K562 (cell line): ENCODE results near the gene ALKBH4. TPM values are rescaled to one million over a fixed set of nuclear protein-coding genes. Genes with fewer than 3 reads are reported as not detected.
A peak's percentile ranks its signal among the peaks of the same experiment; 100 is the strongest.

Source experiments
- CEBPG ChIP-seq, 3 experiments: fragments of 200-800 bp in 1 of 3; sonication (Bioruptor generic) in 1 of 3; sonication (generic) in 1 of 3; formaldehyde crosslinking in 1 of 3; IDR thresholded peaks in 2 of 3; conservative IDR thresholded peaks in 1 of 3; 2 replicates each; pipeline versions ENCODE4 v1.6.1 to v1.8.0; 2016 to 2022; ENCODE audit warnings: missing compliant biosample characterization in 2 of 3, missing genetic modification characterization in 2 of 3, mild to moderate bottlenecking in 1 of 3, missing genetic modification reagents in 1 of 3
- FOXP1 ChIP-seq: sonication (generic); formaldehyde crosslinking; IDR thresholded peaks from 2 replicates; pipeline ENCODE4 v1.8.0; 2022; ENCODE audit warnings: mild to moderate bottlenecking, missing genetic modification reagents
- GABPB2 ChIP-seq: fragments of 250-450 bp; sonication (Bioruptor Pico); conservative IDR thresholded peaks from 2 replicates; pipeline ENCODE4 v1.5.1; 2021; ENCODE audit warnings: mild to moderate bottlenecking
- LEF1 ChIP-seq: fragments of 450-650 bp; IDR thresholded peaks from 2 replicates; pipeline ENCODE4 v1.6.1; 2016; ENCODE audit warnings: mild to moderate bottlenecking
- MCM3 ChIP-seq: fragments of 450-650 bp; IDR thresholded peaks from 2 replicates; pipeline ENCODE4 v1.6.1; 2016
- NBN ChIP-seq: fragments of 450-650 bp; IDR thresholded peaks from 2 replicates; pipeline ENCODE4 v1.6.1; 2016; ENCODE audit warnings: low read depth, mild to moderate bottlenecking
- SUPT5H ChIP-seq: fragments of 450-650 bp; IDR thresholded peaks from 2 replicates; pipeline ENCODE4 v1.6.1; 2016
- ZFX ChIP-seq: sonication (generic); formaldehyde crosslinking; IDR thresholded peaks from 2 replicates; pipeline ENCODE4 v1.8.0; 2022; ENCODE audit warnings: mild to moderate bottlenecking, missing genetic modification reagents, moderate library complexity
- ZNF146 ChIP-seq: IDR thresholded peaks from one replicate; pipeline ENCODE4 v1.6.1; 2018; ENCODE audit warnings: missing compliant biosample characterization; ENCODE audit not compliant: unreplicated experiment
- polyA plus RNA-seq, 8 experiments: library from polyadenylated mRNA; depleted of rRNA in 4 of 8; stranded (reverse) in 5 of 8; unstranded in 3 of 8; fragments of >200 nt; fragmentation: Nextera tagmentation in 2 of 8; fragmentation: Illumina TruSeq in 1 of 8; extraction: Ambion mirVana in 2 of 8; extraction: Trizol in 1 of 8; gene quantifications; 2 replicates each; pipeline versions ENCODE4 v1.2.1 to v1.2.3, GENCODE V29; 2011 to 2014; ENCODE audit warnings: inconsistent platforms in 1 of 8, missing spikeins in 1 of 8
- total RNA-seq, 7 experiments: library from RNA; depleted of rRNA in 6 of 7; stranded (reverse); fragments of >200 nt in 6 of 7; fragmentation: Illumina TruSeq in 2 of 7; extraction: Trizol in 2 of 7; gene quantifications; 2 replicates each; pipeline versions ENCODE4 v1.2.1 to v1.2.3, GENCODE V29; 2011 to 2021; ENCODE audit warnings: low replicate concordance in 1 of 7
- TF ChIP-seq, protein P1 (sequence below): sonication (generic); formaldehyde crosslinking; IDR thresholded peaks from 2 replicates; pipeline ENCODE4 v1.5.0; 2020; ENCODE audit warnings: missing genetic modification reagents
- TF ChIP-seq, protein P2 (sequence below): sonication (generic); formaldehyde crosslinking; IDR thresholded peaks from 2 replicates; pipeline ENCODE4 v1.9.0; 2022; ENCODE audit warnings: mild to moderate bottlenecking, missing genetic modification reagents
- TF ChIP-seq, protein P3 (sequence below): sonication (generic); formaldehyde crosslinking; IDR thresholded peaks from 2 replicates; pipeline ENCODE4 v1.8.0; 2023; ENCODE audit warnings: mild to moderate bottlenecking, missing genetic modification reagents
- TF ChIP-seq, protein P4 (sequence below), 2 experiments: fragments of 450-650 bp in 1 of 2; sonication (generic) in 1 of 2; formaldehyde crosslinking in 1 of 2; IDR thresholded peaks in 1 of 2; conservative IDR thresholded peaks in 1 of 2; 2 replicates each; pipeline versions ENCODE4 v1.6.1 to v1.8.1; 2016 to 2023; ENCODE audit warnings: mild to moderate bottlenecking in 2 of 2, moderate library complexity in 2 of 2, inconsistent platforms in 1 of 2, missing genetic modification reagents in 1 of 2
- TF ChIP-seq, protein P5 (sequence below), 2 experiments: fragments of 450-650 bp; conservative IDR thresholded peaks; 2 replicates each; pipeline ENCODE4 v1.6.1; 2017; ENCODE audit warnings: mild to moderate bottlenecking in 2 of 2, moderate library complexity in 2 of 2
- TF ChIP-seq, protein P6 (sequence below): sonication (generic); formaldehyde crosslinking; IDR thresholded peaks from 2 replicates; pipeline ENCODE4 v1.8.0; 2022; ENCODE audit warnings: mild to moderate bottlenecking, missing genetic modification reagents, borderline replicate concordance
- TF ChIP-seq, protein P7 (sequence below): sonication (generic); formaldehyde crosslinking; IDR thresholded peaks from 2 replicates; pipeline ENCODE4 v1.8.1; 2022; ENCODE audit warnings: missing genetic modification reagents

Gene ALKBH4
- total and polyA plus RNA-seq, 9 of the 15 experiments (the other 6 are each of a cell fraction or from before 2014, with no cell fraction given), result 4.6 to 21.4 (median 11.8) TPM

DNA sequence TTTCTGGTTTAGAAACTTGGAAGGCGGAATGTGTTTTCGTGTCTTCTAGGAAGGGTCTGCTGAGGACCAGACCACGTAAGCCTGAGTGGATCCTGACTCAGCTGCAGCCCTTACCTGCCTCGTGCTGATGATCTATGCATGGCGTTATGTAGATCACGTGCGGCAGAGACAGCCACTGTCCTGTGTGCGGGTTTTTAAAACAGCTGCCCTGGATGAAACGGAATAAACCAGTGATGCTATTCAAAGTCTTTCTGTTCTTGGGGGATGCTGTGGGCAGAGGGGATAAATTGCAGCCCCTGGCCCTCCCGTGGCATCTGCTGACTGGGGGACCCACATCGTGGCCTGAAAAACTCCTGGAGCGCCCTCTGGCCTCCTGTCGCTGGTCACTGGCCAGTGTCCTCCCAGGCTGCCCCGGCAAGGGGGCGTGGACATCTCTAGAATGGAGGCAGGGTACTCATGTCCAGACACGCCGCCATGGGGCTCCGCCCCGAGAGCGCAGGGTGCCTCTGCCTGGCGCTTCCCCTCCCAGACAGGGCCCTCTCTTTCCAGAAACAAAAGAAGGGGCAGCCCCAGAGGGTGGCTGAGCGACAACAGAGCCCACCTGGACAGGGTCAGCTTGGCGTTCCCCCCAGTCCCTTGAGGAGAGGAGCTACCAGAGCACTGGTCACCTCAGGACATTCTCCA lies 13.2 kb downstream of the ALKBH4 start (continued):
- TF ChIP-seq, protein P1, sequence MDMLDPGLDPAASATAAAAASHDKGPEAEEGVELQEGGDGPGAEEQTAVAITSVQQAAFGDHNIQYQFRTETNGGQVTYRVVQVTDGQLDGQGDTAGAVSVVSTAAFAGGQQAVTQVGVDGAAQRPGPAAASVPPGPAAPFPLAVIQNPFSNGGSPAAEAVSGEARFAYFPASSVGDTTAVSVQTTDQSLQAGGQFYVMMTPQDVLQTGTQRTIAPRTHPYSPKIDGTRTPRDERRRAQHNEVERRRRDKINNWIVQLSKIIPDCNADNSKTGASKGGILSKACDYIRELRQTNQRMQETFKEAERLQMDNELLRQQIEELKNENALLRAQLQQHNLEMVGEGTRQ (CRISPR knock-in tag), result peak; percentile 66
- TF ChIP-seq, protein P2, sequence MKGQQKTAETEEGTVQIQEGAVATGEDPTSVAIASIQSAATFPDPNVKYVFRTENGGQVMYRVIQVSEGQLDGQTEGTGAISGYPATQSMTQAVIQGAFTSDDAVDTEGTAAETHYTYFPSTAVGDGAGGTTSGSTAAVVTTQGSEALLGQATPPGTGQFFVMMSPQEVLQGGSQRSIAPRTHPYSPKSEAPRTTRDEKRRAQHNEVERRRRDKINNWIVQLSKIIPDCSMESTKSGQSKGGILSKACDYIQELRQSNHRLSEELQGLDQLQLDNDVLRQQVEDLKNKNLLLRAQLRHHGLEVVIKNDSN (CRISPR knock-in tag), result peak; percentile 79
- TF ChIP-seq NBN (0 out of 2 replicates have a peak, but pooled peaks have one; percentile 17), CEBPG (CRISPR knock-in tag; IDR thresholded peaks at IDR 0.05) (no peak), CEBPG (tag; conservative IDR thresholded peaks at IDR 0.05 in 1 of 2, IDR thresholded peaks at IDR 0.05 in 1 of 2) (no peak), LEF1 (0 out of 2 replicates have a peak, but pooled peaks have one; percentile 26), GABPB2 (CRISPR knock-in tag) (no peak), MCM3 (no peak), FOXP1 (CRISPR knock-in tag) (no peak), SUPT5H (0 out of 2 replicates have a peak, but pooled peaks have one; percentile 14), ZFX (CRISPR knock-in tag) (peak; percentile 42), ZNF146 (no peak)
- TF ChIP-seq, protein P3, sequence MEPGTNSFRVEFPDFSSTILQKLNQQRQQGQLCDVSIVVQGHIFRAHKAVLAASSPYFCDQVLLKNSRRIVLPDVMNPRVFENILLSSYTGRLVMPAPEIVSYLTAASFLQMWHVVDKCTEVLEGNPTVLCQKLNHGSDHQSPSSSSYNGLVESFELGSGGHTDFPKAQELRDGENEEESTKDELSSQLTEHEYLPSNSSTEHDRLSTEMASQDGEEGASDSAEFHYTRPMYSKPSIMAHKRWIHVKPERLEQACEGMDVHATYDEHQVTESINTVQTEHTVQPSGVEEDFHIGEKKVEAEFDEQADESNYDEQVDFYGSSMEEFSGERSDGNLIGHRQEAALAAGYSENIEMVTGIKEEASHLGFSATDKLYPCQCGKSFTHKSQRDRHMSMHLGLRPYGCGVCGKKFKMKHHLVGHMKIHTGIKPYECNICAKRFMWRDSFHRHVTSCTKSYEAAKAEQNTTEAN (CRISPR knock-in tag), result no peak
- TF ChIP-seq, protein P4, sequence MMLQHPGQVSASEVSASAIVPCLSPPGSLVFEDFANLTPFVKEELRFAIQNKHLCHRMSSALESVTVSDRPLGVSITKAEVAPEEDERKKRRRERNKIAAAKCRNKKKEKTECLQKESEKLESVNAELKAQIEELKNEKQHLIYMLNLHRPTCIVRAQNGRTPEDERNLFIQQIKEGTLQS (IDR thresholded peaks at IDR 0.05), result no peak; the same call in 1 of the 2 replicates
- TF ChIP-seq, protein P4 (CRISPR knock-in tag; conservative IDR thresholded peaks at IDR 0.05), result 0 out of 2 replicates have a peak, but pooled peaks have one; percentile 38
- TF ChIP-seq, protein P5, sequence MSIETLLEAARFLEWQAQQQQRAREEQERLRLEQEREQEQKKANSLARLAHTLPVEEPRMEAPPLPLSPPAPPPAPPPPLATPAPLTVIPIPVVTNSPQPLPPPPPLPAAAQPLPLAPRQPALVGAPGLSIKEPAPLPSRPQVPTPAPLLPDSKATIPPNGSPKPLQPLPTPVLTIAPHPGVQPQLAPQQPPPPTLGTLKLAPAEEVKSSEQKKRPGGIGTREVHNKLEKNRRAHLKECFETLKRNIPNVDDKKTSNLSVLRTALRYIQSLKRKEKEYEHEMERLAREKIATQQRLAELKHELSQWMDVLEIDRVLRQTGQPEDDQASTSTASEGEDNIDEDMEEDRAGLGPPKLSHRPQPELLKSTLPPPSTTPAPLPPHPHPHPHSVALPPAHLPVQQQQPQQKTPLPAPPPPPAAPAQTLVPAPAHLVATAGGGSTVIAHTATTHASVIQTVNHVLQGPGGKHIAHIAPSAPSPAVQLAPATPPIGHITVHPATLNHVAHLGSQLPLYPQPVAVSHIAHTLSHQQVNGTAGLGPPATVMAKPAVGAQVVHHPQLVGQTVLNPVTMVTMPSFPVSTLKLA (conservative IDR thresholded peaks at IDR 0.05), result peak in 1 of 2 experiments; percentile 76; a peak in 1 of 4 replicates
- TF ChIP-seq, protein P6, sequence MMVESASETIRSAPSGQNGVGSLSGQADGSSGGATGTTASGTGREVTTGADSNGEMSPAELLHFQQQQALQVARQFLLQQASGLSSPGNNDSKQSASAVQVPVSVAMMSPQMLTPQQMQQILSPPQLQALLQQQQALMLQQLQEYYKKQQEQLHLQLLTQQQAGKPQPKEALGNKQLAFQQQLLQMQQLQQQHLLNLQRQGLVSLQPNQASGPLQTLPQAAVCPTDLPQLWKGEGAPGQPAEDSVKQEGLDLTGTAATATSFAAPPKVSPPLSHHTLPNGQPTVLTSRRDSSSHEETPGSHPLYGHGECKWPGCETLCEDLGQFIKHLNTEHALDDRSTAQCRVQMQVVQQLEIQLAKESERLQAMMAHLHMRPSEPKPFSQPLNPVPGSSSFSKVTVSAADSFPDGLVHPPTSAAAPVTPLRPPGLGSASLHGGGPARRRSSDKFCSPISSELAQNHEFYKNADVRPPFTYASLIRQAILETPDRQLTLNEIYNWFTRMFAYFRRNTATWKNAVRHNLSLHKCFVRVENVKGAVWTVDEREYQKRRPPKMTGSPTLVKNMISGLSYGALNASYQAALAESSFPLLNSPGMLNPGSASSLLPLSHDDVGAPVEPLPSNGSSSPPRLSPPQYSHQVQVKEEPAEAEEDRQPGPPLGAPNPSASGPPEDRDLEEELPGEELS (CRISPR knock-in tag), result no peak
- TF ChIP-seq, protein P7, sequence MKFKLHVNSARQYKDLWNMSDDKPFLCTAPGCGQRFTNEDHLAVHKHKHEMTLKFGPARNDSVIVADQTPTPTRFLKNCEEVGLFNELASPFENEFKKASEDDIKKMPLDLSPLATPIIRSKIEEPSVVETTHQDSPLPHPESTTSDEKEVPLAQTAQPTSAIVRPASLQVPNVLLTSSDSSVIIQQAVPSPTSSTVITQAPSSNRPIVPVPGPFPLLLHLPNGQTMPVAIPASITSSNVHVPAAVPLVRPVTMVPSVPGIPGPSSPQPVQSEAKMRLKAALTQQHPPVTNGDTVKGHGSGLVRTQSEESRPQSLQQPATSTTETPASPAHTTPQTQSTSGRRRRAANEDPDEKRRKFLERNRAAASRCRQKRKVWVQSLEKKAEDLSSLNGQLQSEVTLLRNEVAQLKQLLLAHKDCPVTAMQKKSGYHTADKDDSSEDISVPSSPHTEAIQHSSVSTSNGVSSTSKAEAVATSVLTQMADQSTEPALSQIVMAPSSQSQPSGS (CRISPR knock-in tag), result no peak
